Neural cell (in vitro differentiated cells): ENCODE results near the gene HYOU1. TPM values are rescaled to one million over a fixed set of nuclear protein-coding genes. Genes with fewer than 3 reads are reported as not detected.

Experiments used
- H2AFZ ChIP-seq: fragments of 200-600, 300-800 bp; sonication (generic), shearing (Covaris generic); 2 replicates; pipeline ENCODE4 v1.6.0; 2014; ENCODE audit warnings: low read depth, mild to moderate bottlenecking, antibody characterized with exemption, low read length, moderate library complexity
- H3F3A ChIP-seq: fragments of 200-600 bp; shearing (Covaris generic); 2 replicates; pipeline ENCODE4 v1.6.1; 2016; ENCODE audit warnings: mild to moderate bottlenecking, moderate library complexity, mixed read lengths, antibody characterized with exemption, low read length; ENCODE audit not compliant: insufficient read depth, poor library complexity, severe bottlenecking
- H3K27ac ChIP-seq: fragments of 200-600, 300-800 bp; sonication (generic), shearing (Covaris generic); 2 replicates; pipeline ENCODE4 v1.5.1; 2014; ENCODE audit warnings: mild to moderate bottlenecking, low read length, moderate library complexity
- H3K27me3 ChIP-seq: fragments of 300-800, 200-600 bp; sonication (generic), shearing (Covaris generic); 2 replicates; pipeline ENCODE4 v1.6.0; 2014; ENCODE audit warnings: mild to moderate bottlenecking, low read depth, low read length, moderate library complexity; ENCODE audit not compliant: insufficient read depth
- H3K36me3 ChIP-seq: fragments of 300-800, 200-600 bp; sonication (generic), shearing (Covaris generic); 2 replicates; pipeline ENCODE4 v1.5.1; 2014; ENCODE audit warnings: mild to moderate bottlenecking, antibody characterized with exemption, low read length, moderate library complexity; ENCODE audit not compliant: insufficient read depth
- H3K4me2 ChIP-seq: fragments of 300-800, 200-600 bp; sonication (generic), shearing (Covaris generic); 2 replicates; pipeline ENCODE4 v1.6.0; 2014; ENCODE audit warnings: mild to moderate bottlenecking, low read length
- H3K4me3 ChIP-seq: fragments of 300-800, 200-600 bp; sonication (generic), shearing (Covaris generic); 2 replicates; pipeline ENCODE4 v1.5.1; 2014; ENCODE audit warnings: mild to moderate bottlenecking, low read length, moderate library complexity
- H3K79me2 ChIP-seq: fragments of 200-600 bp; shearing (Covaris generic); replicated peaks from 2 replicates; pipeline ENCODE4 v1.6.0; 2014; ENCODE audit warnings: mild to moderate bottlenecking, low read length, moderate library complexity; ENCODE audit not compliant: insufficient read depth
- H3K9ac ChIP-seq: fragments of 300-800, 200-600 bp; sonication (generic), shearing (Covaris generic); 2 replicates; pipeline ENCODE4 v1.6.1; 2016; ENCODE audit warnings: mild to moderate bottlenecking, low read length, mixed read lengths
- H3K9me2 ChIP-seq: fragments of 200-600 bp; shearing (Covaris generic); 2 replicates; pipeline ENCODE4 v1.6.1; 2016; ENCODE audit warnings: mild to moderate bottlenecking, low read length, mixed read lengths; ENCODE audit not compliant: insufficient read depth
- H3K9me3 ChIP-seq: fragments of 200-600, 300-800 bp; sonication (generic), shearing (Covaris generic); 2 replicates; pipeline ENCODE4 v1.6.1; 2016; ENCODE audit warnings: mild to moderate bottlenecking, mixed run types, low read length, moderate library complexity, mixed read lengths
- H4K20me1 ChIP-seq: fragments of 200-600 bp; shearing (Covaris generic); 2 replicates; pipeline ENCODE4 v1.6.1; 2016; ENCODE audit warnings: mild to moderate bottlenecking, mixed run types; ENCODE audit not compliant: insufficient read depth
- CTCF ChIP-seq: fragments of 450-650 bp; IDR thresholded peaks from 2 replicates; pipeline ENCODE4 v1.5.1; 2014; ENCODE audit warnings: antibody characterized with exemption, mild to moderate bottlenecking, moderate library complexity; ENCODE audit not compliant: poor library complexity, severe bottlenecking
- EP300 ChIP-seq: fragments of 450-650 bp; conservative IDR thresholded peaks from 2 replicates; pipeline ENCODE4 v1.6.1; 2014; ENCODE audit warnings: antibody characterized with exemption, mild to moderate bottlenecking, moderate library complexity; ENCODE audit not compliant: poor library complexity, severe bottlenecking
- EZH2 ChIP-seq: fragments of 200-600, 300-800 bp; shearing (Covaris generic), sonication (generic); IDR thresholded peaks from 2 replicates; pipeline ENCODE4 v1.6.1; 2014; ENCODE audit warnings: antibody characterized with exemption, low read length, borderline replicate concordance, mild to moderate bottlenecking; ENCODE audit not compliant: insufficient read depth, poor library complexity, severe bottlenecking
- MXI1 ChIP-seq: fragments of 450-650 bp; conservative IDR thresholded peaks from 2 replicates; pipeline ENCODE4 v1.6.1; 2014; ENCODE audit warnings: antibody characterized with exemption, mild to moderate bottlenecking; ENCODE audit not compliant: poor library complexity, severe bottlenecking
- POLR2AphosphoS5 ChIP-seq: IDR thresholded peaks from 2 replicates; pipeline ENCODE4 v1.6.1; 2012
- RAD21 ChIP-seq: fragments of 450-650 bp; conservative IDR thresholded peaks from 2 replicates; pipeline ENCODE4 v1.6.1; 2014; ENCODE audit warnings: antibody characterized with exemption, mild to moderate bottlenecking, moderate library complexity
- REST ChIP-seq: IDR thresholded peaks from 2 replicates; pipeline ENCODE4 v1.6.1; 2012; ENCODE audit warnings: borderline replicate concordance
- SMC3 ChIP-seq: fragments of 450-650 bp; conservative IDR thresholded peaks from 2 replicates; pipeline ENCODE4 v1.6.1; 2014; ENCODE audit warnings: antibody characterized with exemption, mild to moderate bottlenecking, moderate library complexity; ENCODE audit not compliant: poor library complexity
- TAF1 ChIP-seq: IDR thresholded peaks from 2 replicates; pipeline ENCODE4 v1.6.1; 2012; ENCODE audit warnings: low read depth
- polyA minus RNA-seq: library from RNA; depleted of rRNA, polyadenylated mRNA; stranded (reverse); fragments of >200 nt; gene quantifications from 2 replicates; pipeline ENCODE4 v1.2.3, GENCODE V29; 2014
- polyA plus RNA-seq: library from polyadenylated mRNA; depleted of rRNA; stranded (reverse); fragments of >200 nt; gene quantifications from 2 replicates; pipeline ENCODE4 v1.2.3, GENCODE V29; 2014

Gene HYOU1, protein sequence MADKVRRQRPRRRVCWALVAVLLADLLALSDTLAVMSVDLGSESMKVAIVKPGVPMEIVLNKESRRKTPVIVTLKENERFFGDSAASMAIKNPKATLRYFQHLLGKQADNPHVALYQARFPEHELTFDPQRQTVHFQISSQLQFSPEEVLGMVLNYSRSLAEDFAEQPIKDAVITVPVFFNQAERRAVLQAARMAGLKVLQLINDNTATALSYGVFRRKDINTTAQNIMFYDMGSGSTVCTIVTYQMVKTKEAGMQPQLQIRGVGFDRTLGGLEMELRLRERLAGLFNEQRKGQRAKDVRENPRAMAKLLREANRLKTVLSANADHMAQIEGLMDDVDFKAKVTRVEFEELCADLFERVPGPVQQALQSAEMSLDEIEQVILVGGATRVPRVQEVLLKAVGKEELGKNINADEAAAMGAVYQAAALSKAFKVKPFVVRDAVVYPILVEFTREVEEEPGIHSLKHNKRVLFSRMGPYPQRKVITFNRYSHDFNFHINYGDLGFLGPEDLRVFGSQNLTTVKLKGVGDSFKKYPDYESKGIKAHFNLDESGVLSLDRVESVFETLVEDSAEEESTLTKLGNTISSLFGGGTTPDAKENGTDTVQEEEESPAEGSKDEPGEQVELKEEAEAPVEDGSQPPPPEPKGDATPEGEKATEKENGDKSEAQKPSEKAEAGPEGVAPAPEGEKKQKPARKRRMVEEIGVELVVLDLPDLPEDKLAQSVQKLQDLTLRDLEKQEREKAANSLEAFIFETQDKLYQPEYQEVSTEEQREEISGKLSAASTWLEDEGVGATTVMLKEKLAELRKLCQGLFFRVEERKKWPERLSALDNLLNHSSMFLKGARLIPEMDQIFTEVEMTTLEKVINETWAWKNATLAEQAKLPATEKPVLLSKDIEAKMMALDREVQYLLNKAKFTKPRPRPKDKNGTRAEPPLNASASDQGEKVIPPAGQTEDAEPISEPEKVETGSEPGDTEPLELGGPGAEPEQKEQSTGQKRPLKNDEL
- polyA plus RNA-seq (68.4 and 74.6 TPM in 2 replicates), polyA minus RNA-seq (88.7 and 92.5 TPM in 2 replicates)

- TF ChIP-seq RAD21 (peak; percentile 19), MXI1 (peak; percentile 93), EZH2 (no peak), SMC3 (peak; percentile 22), TAF1 (peak; percentile 37), REST (no peak), EP300 (peak; percentile 20), CTCF (peak; percentile 53), POLR2AphosphoS5 (peak; percentile 64)
- Histone ChIP-seq H3K9me3 (no peaks in the 10 kb centered on the region), H3K27ac (peak within 1 kb of the TSS; percentile 72), H3K9me2 (no peaks in the 10 kb centered on the region), H3K36me3 (peaks cover 2% of the 10 kb centered on the region), H3K9ac (peak within 1 kb of the TSS; percentile 77), H3K4me3 (peak within 1 kb of the TSS; percentile 80), H3F3A (no peaks in the 10 kb centered on the region), H3K79me2 (peaks cover 12% of the 10 kb centered on the region), H3K27me3 (no peaks in the 10 kb centered on the region), H2AFZ (peak within 1 kb of the TSS; percentile 65), H3K4me2 (peak within 1 kb of the TSS; percentile 98), H4K20me1 (no peaks in the 10 kb centered on the region)
Observed at GRCh38 chr11:119057000-119057769, at the start of gene HYOU1. Gene HYOU1, minus strand, starts transcription at chr11:119057205. Its CDS starts 1,045 bp downstream, at chr11:119056160.
